ENCODE results near the gene ABCE1.

DNA sequence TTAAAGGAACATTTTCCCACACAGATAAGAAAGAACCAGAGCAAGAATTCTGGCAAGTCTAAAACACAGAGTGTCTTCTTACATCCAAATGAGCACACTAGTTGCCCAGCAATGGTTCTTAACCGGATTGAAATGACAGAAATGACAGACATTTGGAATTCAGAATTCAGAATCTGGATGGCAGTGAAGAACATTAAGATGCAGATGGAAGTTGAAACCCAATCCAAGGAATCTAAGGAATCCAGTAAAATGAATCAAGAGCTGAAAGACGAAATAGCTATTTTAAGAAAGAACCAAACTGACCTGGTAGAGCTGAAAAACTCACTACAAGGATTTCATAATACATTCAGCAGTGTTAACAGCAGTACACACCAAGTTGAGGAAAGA, 21.6 kb upstream of the ABCE1 start:
- TF ChIP-seq, protein P1, sequence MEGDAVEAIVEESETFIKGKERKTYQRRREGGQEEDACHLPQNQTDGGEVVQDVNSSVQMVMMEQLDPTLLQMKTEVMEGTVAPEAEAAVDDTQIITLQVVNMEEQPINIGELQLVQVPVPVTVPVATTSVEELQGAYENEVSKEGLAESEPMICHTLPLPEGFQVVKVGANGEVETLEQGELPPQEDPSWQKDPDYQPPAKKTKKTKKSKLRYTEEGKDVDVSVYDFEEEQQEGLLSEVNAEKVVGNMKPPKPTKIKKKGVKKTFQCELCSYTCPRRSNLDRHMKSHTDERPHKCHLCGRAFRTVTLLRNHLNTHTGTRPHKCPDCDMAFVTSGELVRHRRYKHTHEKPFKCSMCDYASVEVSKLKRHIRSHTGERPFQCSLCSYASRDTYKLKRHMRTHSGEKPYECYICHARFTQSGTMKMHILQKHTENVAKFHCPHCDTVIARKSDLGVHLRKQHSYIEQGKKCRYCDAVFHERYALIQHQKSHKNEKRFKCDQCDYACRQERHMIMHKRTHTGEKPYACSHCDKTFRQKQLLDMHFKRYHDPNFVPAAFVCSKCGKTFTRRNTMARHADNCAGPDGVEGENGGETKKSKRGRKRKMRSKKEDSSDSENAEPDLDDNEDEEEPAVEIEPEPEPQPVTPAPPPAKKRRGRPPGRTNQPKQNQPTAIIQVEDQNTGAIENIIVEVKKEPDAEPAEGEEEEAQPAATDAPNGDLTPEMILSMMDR (conservative IDR thresholded peaks at IDR 0.05; ENCODE audit: low read depth, low read length) = no peak
- no peak for TF ChIP-seq EZH2phosphoT487 (IDR thresholded peaks at IDR 0.05; ENCODE audit: borderline replicate concordance, low read length)

Measured in PC-3 (cell line).